Upper lobe of left lung (tissue), 4 donors: Measurements from ENCODE around the gene STAT3.

ENCODE experiments used
- EP300 ChIP-seq, 4 donors: sonication (generic); formaldehyde crosslinking; IDR thresholded peaks; one replicate each; pipeline ENCODE4 v1.5.1; 2017; ENCODE audit warnings: antibody characterized with exemption in 4 of 4, control low read depth in 2 of 4
- POLR2A ChIP-seq, 4 donors: fragments of 450-650 bp; IDR thresholded peaks; one replicate each; pipeline ENCODE4 v1.5.1; 2016 to 2017; ENCODE audit warnings: antibody characterized with exemption in 4 of 4, mild to moderate bottlenecking in 2 of 4
- POLR2AphosphoS5 ChIP-seq, 2 donors: sonication (generic); formaldehyde crosslinking; IDR thresholded peaks; one replicate each; pipeline ENCODE4 v1.5.1; 2017; ENCODE audit warnings: antibody characterized with exemption in 2 of 2
- TF ChIP-seq, protein P1 (sequence below), 6 experiments: fragments of 450-650 bp in 4 of 6; fragments of 200-600 bp in 2 of 6; sonication (generic) in 2 of 6; IDR thresholded peaks; one replicate each; pipeline ENCODE4 v1.5.1; 2016 to 2019; ENCODE audit warnings: antibody characterized with exemption in 6 of 6

DNA sequence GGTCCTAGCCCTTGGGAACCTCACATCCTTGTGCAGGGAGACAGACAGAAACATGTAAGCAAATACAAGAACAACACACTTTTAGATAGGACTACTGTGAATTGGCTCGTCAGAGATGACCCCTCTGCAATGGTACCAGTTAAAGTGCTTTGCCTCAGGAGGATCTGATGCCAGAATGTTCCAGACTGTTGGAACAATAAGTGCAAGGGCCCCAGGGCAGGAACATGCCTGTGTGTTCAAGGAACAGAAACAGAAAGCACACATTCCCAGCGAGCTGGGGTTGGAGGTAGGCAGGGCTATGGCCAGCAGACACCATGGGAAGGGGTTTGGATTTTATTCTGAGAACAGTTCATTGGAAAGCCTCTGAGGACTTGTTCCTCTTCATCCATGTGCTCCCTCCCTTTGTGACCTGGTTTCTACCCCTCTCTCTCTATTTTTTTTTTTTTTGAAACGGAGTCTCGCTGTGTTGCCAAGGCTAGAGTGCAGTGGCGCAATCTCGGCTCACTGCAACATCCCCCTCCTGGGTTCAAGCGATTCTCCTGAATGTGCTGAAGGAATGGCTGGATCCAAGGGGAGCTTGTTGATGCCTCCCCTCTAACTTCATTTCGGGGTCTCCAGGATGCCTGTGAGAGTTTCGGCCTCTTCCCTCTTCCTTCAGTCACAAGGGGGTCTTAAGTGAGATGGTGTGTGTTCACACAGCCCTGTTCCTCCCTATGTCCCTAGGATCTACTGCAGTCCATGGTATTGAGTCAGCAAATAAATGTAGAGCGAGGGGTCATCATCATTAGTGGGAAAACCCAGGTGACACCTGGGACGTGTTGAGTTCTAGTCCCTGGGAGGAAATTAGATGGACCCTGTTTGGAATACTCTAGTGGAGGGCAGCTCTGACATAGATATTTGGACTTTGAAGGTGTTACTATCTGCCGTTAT is 93.5 kb downstream of the STAT3 start:
- TF ChIP-seq, protein P1, sequence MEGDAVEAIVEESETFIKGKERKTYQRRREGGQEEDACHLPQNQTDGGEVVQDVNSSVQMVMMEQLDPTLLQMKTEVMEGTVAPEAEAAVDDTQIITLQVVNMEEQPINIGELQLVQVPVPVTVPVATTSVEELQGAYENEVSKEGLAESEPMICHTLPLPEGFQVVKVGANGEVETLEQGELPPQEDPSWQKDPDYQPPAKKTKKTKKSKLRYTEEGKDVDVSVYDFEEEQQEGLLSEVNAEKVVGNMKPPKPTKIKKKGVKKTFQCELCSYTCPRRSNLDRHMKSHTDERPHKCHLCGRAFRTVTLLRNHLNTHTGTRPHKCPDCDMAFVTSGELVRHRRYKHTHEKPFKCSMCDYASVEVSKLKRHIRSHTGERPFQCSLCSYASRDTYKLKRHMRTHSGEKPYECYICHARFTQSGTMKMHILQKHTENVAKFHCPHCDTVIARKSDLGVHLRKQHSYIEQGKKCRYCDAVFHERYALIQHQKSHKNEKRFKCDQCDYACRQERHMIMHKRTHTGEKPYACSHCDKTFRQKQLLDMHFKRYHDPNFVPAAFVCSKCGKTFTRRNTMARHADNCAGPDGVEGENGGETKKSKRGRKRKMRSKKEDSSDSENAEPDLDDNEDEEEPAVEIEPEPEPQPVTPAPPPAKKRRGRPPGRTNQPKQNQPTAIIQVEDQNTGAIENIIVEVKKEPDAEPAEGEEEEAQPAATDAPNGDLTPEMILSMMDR (IDR thresholded peaks at IDR 0.05): no peak
- TF ChIP-seq EP300 (IDR thresholded peaks at IDR 0.05): no peak
- TF ChIP-seq POLR2A (IDR thresholded peaks at IDR 0.05): no peak
- TF ChIP-seq POLR2AphosphoS5 (IDR thresholded peaks at IDR 0.05): no peak
